Sigmoid colon (tissue), 4 donors: Measurements from ENCODE around the gene FOLR1.

ENCODE experiments used
- CTCF ChIP-seq, 4 experiments: fragments of 450-650 bp in 3 of 4; fragments of 200-600 bp in 1 of 4; IDR thresholded peaks; one replicate each; pipeline ENCODE4 v1.5.1; 2016 to 2019; ENCODE audit warnings: antibody characterized with exemption in 4 of 4, mild to moderate bottlenecking in 3 of 4, moderate library complexity in 2 of 4
- POLR2A ChIP-seq, 2 donors: fragments of 450-650 bp; IDR thresholded peaks; one replicate each; pipeline ENCODE4 v1.6.1; 2016; ENCODE audit warnings: antibody characterized with exemption in 2 of 2, mild to moderate bottlenecking in 2 of 2, moderate library complexity in 2 of 2
- POLR2AphosphoS5 ChIP-seq, 4 donors: sonication (generic); formaldehyde crosslinking; IDR thresholded peaks; one replicate each; pipeline ENCODE4 v1.6.1; 2017; ENCODE audit warnings: antibody characterized with exemption in 4 of 4

GRCh38 chr11:72217841-72218240 lies 25.9 kb downstream of the FOLR1 start:
- TF ChIP-seq CTCF (IDR thresholded peaks at IDR 0.05) (no peak), POLR2AphosphoS5 (IDR thresholded peaks at IDR 0.05) (no peak), POLR2A (IDR thresholded peaks at IDR 0.05) (no peak)
